ENCODE results near the gene SLC66A2. TPM values are rescaled to one million over a fixed set of nuclear protein-coding genes. Genes with fewer than 3 reads are reported as not detected.

Gene SLC66A2
- total RNA-seq, 1 experiment from 2014 or later = 52.8 TPM

DNA sequence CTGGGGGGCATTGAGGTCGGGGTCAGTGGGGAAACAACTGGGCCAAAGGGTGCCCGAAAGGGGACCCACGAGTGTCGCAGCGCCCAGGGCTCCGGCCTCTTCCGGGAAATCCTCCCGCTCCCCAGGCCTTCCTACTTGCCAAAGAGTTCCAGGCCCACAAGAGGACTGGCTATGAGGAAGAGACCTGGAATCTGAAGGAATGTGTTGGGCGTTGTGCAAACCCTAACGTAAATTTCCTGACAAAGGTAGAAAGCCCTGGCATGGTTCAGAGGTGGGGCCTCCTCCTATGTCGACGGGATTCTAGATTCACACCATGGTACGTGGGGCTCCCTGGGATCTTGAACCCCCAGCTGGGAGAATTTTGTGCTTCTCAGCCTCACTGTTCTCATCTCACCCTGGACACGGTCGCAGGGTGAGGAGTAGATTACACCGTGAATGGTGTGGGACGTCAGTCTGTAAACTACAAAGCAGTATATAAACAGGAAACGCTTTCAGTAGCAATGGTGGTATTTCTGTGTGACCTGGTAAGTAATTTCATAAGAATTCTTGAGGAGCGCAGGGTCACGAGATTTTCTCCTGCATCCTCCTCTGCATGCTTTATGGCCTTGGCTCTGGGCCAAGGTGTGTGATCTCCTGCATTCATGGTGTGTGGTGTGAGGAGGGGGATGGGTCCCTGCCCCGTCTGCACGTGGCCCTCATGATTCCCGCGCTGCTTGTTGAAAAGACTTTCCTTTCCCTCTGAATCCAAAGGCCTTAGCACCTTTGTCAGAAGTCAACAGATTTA is 13.9 kb upstream of the SLC66A2 start:
- peak; percentile 57 for ATAC-seq
- Histone ChIP-seq H3K4me1 (ENCODE audit: insufficient read depth, low read length) (peaks cover 46% of the 10 kb centered on the region), H3K9me2 (replicated peaks; ENCODE audit: low read length) (no peaks in the 10 kb centered on the region), H3K27ac (ENCODE audit: low read length) (peak overlapping the region; percentile 74), H3K9me3 (ENCODE audit: low read length) (no peaks in the 10 kb centered on the region), H3K9ac (ENCODE audit: low read length) (peak overlapping the region; percentile 95), H3K4me3 (ENCODE audit: low read length) (peak overlapping the region; percentile 87), H3K79me2 (ENCODE audit: low read length) (peaks cover 31% of the 10 kb centered on the region), H3F3A (ENCODE audit: low read length, unreplicated experiment) (no peaks in the 10 kb centered on the region), H3K27me3 (ENCODE audit: low read length) (no peaks in the 10 kb centered on the region), H3K36me3 (ENCODE audit: low read depth, low read length) (peaks cover 5% of the 10 kb centered on the region; the same call in 1 of the 2 replicates), H2AFZ (ENCODE audit: low read length) (peak overlapping the region; percentile 65), H3K4me2 (ENCODE audit: low read length) (peak overlapping the region; percentile 96), H4K20me1 (ENCODE audit: low read length) (no peaks in the 10 kb centered on the region)
- peak; percentile 72 for DNase-seq
- no peak for TF ChIP-seq EZH2phosphoT487 (IDR thresholded peaks at IDR 0.05; ENCODE audit: borderline replicate concordance, low read length)
- BruUV-seq (replicated peaks) = TSS peak; percentile 55
- intact Hi-C loops (cut with micrococcal nuclease) = no loop called here
- ChIA-PET CTCF (no interaction called here), POLR2A (ENCODE audit: unreplicated experiment) (interaction anchor here (0.6 kb wide), 1 partner anchor 68 kb away, joined by 6 read pairs; no protein-coding TSS in a partner anchor)

DNA sequence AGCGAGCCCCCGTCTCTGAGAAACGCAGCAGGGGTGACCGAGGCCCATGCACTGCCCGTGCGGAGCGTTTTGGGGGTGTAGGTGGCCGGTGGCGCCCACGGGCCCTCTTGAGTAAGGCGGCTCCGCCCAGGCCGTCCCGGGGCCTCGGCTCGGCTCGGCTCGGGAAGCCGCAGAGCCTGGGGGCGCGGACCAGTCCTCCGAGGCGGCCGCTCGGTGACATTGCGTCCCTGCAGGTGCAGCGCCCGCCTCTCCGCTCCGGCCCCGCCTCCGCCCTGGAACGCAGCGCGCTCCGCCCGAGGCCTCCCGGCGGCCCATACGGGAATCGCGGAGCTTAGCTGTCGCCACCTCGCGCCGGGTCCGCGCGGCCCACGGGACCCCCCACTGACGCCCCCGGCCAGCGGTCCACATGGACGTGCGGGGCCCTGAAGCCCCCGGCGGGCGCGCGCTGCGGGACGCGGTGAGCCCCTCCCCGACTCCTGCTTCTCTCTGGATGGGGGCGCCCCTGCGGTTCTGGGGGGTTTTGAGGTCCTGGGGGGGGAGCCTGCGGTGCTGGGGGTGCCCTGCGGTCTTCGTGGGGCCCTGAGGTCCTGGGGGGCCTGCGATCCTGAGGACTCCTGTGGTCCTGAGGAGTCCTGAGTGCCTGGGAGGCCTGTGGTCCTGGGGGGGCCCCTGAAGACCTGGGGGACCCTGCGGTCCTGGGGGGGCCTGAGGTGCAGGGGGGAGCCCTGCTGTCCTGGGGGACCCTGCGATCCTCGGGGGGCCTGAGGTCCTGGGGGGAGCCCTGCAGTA is 13.1 kb upstream of the SLC66A2 start, which contains the start of gene HSBP1L1:
Gene HSBP1L1, plus strand, starts transcription at position 314 of the 789 bp plus-strand sequence. Its CDS starts 93 bp downstream, at position 407.
- Histone ChIP-seq H3K9ac (ENCODE audit: low read length) (peak within 1 kb of the TSS; percentile 95), H3K27ac (ENCODE audit: low read length) (peak within 1 kb of the TSS; percentile 89), H4K20me1 (ENCODE audit: low read length) (no peaks in the 10 kb centered on the region), H3K4me2 (ENCODE audit: low read length) (peak within 1 kb of the TSS; percentile 96), H2AFZ (ENCODE audit: low read length) (peak within 1 kb of the TSS; percentile 65), H3K9me3 (ENCODE audit: low read length) (no peaks in the 10 kb centered on the region), H3K27me3 (ENCODE audit: low read length) (no peaks in the 10 kb centered on the region), H3K4me3 (ENCODE audit: low read length) (peak within 1 kb of the TSS; percentile 87), H3F3A (ENCODE audit: low read length, unreplicated experiment) (no peaks in the 10 kb centered on the region), H3K79me2 (ENCODE audit: low read length) (peaks cover 31% of the 10 kb centered on the region), H3K9me2 (replicated peaks; ENCODE audit: low read length) (no peaks in the 10 kb centered on the region), H3K36me3 (ENCODE audit: low read depth, low read length) (peaks cover 5% of the 10 kb centered on the region; the same call in 1 of the 2 replicates), H3K4me1 (ENCODE audit: insufficient read depth, low read length) (peaks cover 53% of the 10 kb centered on the region)
- ATAC-seq = peak; percentile 76
- TF ChIP-seq, protein P1, sequence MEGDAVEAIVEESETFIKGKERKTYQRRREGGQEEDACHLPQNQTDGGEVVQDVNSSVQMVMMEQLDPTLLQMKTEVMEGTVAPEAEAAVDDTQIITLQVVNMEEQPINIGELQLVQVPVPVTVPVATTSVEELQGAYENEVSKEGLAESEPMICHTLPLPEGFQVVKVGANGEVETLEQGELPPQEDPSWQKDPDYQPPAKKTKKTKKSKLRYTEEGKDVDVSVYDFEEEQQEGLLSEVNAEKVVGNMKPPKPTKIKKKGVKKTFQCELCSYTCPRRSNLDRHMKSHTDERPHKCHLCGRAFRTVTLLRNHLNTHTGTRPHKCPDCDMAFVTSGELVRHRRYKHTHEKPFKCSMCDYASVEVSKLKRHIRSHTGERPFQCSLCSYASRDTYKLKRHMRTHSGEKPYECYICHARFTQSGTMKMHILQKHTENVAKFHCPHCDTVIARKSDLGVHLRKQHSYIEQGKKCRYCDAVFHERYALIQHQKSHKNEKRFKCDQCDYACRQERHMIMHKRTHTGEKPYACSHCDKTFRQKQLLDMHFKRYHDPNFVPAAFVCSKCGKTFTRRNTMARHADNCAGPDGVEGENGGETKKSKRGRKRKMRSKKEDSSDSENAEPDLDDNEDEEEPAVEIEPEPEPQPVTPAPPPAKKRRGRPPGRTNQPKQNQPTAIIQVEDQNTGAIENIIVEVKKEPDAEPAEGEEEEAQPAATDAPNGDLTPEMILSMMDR (conservative IDR thresholded peaks at IDR 0.05; ENCODE audit: low read depth, low read length) = peak; percentile 38; the same call in 1 of the 2 replicates
- TF ChIP-seq EZH2 (IDR thresholded peaks at IDR 0.05; ENCODE audit: low read length, unreplicated experiment) = no peak
- DNase-seq = peak; percentile 85
- no TSS peak for BruUV-seq (replicated peaks)
- intact Hi-C loops (cut with micrococcal nuclease) = no loop called here
- ChIA-PET CTCF (no interaction called here), POLR2A (ENCODE audit: unreplicated experiment) (interaction anchor here (0.6 kb wide), 1 partner anchor 69 kb away, joined by 6 read pairs; no protein-coding TSS in a partner anchor)

DNA sequence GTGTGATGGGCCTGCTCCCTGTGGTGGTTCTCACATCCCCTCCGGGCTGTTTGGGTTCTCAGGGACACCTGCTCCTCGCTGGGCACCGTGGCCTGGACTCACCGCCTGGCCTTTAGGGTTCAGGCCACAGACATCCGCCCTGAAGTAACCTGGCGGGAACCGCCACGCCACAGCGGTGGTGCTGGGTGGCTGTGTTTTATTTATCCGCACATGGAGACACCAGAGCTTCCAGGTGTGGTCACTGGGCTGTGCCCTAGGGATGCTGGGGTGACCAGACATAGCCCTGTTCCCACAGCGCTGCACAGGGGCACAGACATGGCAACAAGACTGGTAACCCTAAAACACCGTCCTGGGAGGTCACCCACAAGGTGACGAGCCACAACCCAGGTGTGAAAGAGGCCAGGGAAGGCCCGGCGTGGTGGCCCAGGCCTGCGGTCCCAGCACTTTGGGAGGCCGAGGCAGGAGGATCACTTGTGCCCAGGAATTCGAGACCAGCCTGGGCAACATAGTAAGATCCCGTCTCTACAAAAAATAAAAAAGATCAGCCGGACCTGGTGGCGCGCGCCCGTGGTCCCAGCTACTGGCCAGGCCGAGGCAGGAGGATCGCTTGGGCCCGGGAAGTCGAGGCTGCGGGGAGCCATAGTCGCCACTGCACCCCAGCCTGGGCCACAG is 12.3 kb upstream of the SLC66A2 start:
- peak overlapping the region; percentile 89 for H3K27ac ChIP-seq (ENCODE audit: low read length)
- ChIA-PET POLR2A (ENCODE audit: unreplicated experiment) (no interaction called here), CTCF (no interaction called here)
- peak overlapping the region; percentile 65 for H2AFZ ChIP-seq (ENCODE audit: low read length)
- no TSS peak for BruUV-seq (replicated peaks)
- peaks cover 55% of the 10 kb centered on the region for H3K4me1 ChIP-seq (ENCODE audit: insufficient read depth, low read length)
- TF ChIP-seq, protein P1 (conservative IDR thresholded peaks at IDR 0.05; ENCODE audit: low read depth, low read length) = no peak
- TF ChIP-seq EZH2 (IDR thresholded peaks at IDR 0.05; ENCODE audit: low read length, unreplicated experiment) = no peak
- no peak for TF ChIP-seq EZH2phosphoT487 (IDR thresholded peaks at IDR 0.05; ENCODE audit: borderline replicate concordance, low read length)
- no peaks in the 10 kb centered on the region for H4K20me1 ChIP-seq (ENCODE audit: low read length)
- no peaks in the 10 kb centered on the region for H3K9me3 ChIP-seq (ENCODE audit: low read length)
- H3K4me3 ChIP-seq (ENCODE audit: low read length) = peak overlapping the region; percentile 87
- ATAC-seq (no peak), DNase-seq (no peak)
- peak overlapping the region; percentile 96 for H3K4me2 ChIP-seq (ENCODE audit: low read length)
- intact Hi-C loops (cut with micrococcal nuclease) = no loop called here
- no peaks in the 10 kb centered on the region for H3K27me3 ChIP-seq (ENCODE audit: low read length)
- no peaks in the 10 kb centered on the region for H3K9me2 ChIP-seq (replicated peaks; ENCODE audit: low read length)
- no peaks in the 10 kb centered on the region for H3F3A ChIP-seq (ENCODE audit: low read length, unreplicated experiment)
- peaks cover 31% of the 10 kb centered on the region for H3K79me2 ChIP-seq (ENCODE audit: low read length)
- peaks cover 5% of the 10 kb centered on the region; the same call in 1 of the 2 replicates for H3K36me3 ChIP-seq (ENCODE audit: low read depth, low read length)
- H3K9ac ChIP-seq (ENCODE audit: low read length) = peak overlapping the region; percentile 95
